ENCODE data around the gene CRTAP. TPM values are rescaled to one million over a fixed set of nuclear protein-coding genes. Genes with fewer than 3 reads are reported as not detected.

Gene CRTAP
- 181 TPM for total RNA-seq

DNA sequence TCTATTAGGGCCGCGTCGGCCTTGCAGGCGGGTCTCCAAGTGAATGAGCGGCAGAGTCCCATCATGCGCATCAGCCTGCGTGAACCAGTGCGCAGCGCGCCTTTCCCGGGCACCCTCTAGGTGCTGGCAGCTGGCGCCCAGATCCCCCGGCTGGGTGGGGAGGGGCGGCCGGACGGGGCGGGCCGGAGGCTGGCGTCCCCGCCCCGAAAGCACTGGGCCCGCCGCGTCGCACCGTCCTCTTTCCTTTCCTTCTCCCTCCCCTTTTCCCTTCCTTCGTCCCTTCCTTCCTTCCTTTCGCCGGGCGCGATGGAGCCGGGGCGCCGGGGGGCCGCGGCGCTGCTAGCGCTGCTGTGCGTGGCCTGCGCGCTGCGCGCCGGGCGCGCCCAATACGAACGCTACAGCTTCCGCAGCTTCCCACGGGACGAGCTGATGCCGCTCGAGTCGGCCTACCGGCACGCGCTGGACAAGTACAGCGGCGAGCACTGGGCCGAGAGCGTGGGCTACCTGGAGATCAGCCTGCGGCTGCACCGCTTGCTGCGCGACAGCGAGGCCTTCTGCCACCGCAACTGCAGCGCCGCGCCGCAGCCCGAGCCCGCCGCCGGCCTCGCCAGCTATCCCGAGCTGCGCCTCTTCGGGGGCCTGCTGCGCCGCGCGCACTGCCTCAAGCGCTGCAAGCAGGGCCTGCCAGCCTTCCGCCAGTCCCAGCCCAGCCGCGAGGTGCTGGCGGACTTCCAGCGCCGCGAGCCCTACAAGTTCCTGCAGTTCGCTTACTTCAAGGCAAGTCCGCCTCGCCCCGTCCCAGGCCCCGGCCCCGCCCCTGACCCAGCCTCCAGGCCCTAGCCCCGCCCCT, at the start of gene CRTAP:
CRTAP (plus strand) TSS at position 243 of the 850 bp plus-strand sequence; CDS start at position 307, 64 bp downstream.

Small RNAs within 50 kb of the gene (small RNA-seq; reads per million reads assigned to genes)
- gene AC123900.1 (ENCODE audit: low replicate concordance) (not detected), gene RN7SL296P (ENCODE audit: low replicate concordance) (not detected), gene SUMO2P10 (ENCODE audit: low replicate concordance) (not detected)

Other genes with a start within 250 kb of the CRTAP start
- gene CCR4, start 162.4 kb upstream of the CRTAP start, total RNA-seq, result 0.29 TPM
- 65.0 TPM for gene GLB1, start 16.9 kb upstream of the CRTAP start, total RNA-seq
- gene TMPPE, start 16.9 kb upstream of the CRTAP start, total RNA-seq, result 11.6 TPM
- gene SUSD5, start 104.8 kb downstream of the CRTAP start, total RNA-seq, result 4.4 TPM
- gene FBXL2, start 163.4 kb downstream of the CRTAP start, total RNA-seq, result 25.0 TPM